ENCODE measurements around the gene ATCAY. TPM values are rescaled to one million over a fixed set of nuclear protein-coding genes. Genes with fewer than 3 reads are reported as not detected.

Gene ATCAY
- total RNA-seq, 2 experiments from 2014 or later = not detected

DNA sequence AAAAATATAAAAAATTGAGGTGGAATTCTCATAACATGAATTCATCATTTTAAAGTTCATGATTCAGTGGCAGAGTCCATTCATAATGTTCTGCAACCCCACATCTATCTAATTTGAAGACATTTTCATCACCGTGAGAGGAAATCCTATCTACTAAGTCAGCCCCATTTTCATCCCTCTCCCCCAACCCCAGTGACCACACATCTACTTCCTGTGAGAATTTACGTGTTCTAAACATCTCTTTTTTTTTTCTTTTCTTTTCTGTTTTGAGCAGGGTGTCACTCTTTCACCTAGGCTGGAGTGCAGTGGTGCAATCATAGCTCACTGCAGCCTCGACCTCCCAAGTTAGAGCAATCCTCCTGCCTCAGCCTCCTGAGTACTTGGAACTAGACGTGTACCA is 17.5 kb downstream of the ATCAY start:
- Mint-ChIP-seq H3K4me3 (peak overlapping the region; percentile 53), H3K9me3 (peaks cover 2% of the 10 kb centered on the region), H3K27me3 (peaks cover 9% of the 10 kb centered on the region), H3K27ac (peak overlapping the region; percentile 67), H3K36me3 (no peaks in the 10 kb centered on the region), H3K4me1 (peaks cover 6% of the 10 kb centered on the region)
- DNase-seq = peak; percentile 34
- POLR2A ChIA-PET = no interaction called here
- ATAC-seq (ENCODE audit: low read depth) = peak; percentile 73

DNA sequence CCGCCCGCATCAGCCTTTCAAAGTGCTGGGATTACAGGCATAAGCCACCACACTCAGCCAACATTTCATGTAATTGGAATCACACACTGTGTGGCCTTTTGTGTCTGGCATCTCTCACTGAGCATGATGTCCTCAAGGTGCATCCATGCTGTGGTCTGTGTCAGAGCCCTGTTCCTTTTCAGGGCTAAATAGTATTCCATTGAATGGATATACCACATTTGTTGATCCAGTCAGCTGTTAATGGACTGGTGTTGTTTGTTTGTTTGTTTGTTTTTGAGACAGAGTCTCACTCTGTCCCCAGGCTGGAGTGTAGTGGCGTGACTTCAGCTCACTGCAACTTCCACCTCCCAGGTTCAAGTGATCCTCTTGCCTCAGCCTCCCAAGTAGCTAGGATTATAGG is 17.9 kb downstream of the ATCAY start:
- Mint-ChIP-seq H3K36me3 (no peaks in the 10 kb centered on the region), H3K27me3 (peaks cover 9% of the 10 kb centered on the region), H3K4me1 (peaks cover 6% of the 10 kb centered on the region), H3K4me3 (peak overlapping the region; percentile 53), H3K9me3 (peaks cover 2% of the 10 kb centered on the region), H3K27ac (peak overlapping the region; percentile 67)
- no peak for DNase-seq
- POLR2A ChIA-PET = interaction anchor here (0.5 kb wide), 1 partner anchor 36 kb away, joined by 3 read pairs; no protein-coding TSS in a partner anchor
- ATAC-seq (ENCODE audit: low read depth) = no peak

DNA sequence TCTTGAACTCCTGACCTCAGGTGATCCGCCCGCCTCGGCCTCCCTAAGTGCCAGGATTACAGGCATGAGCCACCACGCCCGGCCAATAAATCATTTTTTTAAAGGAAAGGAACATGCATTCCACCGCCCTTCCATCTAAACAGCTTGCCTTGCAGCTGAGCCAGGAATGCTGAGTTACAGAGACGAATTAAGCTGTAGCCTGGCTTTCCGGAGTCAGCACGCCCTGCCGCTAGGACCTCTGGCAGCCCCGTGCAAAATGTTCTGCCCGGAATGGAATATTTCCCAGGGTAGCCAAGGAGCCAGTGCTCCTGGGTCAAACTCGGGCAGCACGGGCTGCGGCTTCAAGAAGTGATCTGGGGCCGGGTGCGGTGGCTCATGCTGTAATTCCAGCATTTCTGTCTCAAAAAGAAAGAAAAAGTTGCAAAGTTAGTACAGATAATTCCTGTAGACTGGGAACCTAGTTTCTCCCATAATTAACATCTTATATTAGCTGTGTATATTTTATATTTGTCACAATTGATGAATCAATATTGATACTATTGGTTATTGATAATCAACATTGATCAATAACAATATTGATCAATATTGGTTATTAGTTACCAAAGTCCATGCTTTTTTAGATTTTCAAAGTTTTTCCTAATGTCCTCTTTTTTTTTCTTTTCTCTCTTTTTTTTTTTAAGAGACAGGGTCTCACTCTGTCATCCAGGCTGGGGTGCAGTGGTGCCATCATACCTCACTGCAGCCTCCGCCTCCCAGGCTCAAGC is 19.2 kb downstream of the ATCAY start:
- no peak for DNase-seq
- POLR2A ChIA-PET = no interaction called here
- no peak overlapping the region for H3K4me3 Mint-ChIP-seq
- no peaks in the 10 kb centered on the region for H3K36me3 Mint-ChIP-seq
- peaks cover 6% of the 10 kb centered on the region for H3K4me1 Mint-ChIP-seq
- no peak for ATAC-seq (ENCODE audit: low read depth)
- peaks cover 2% of the 10 kb centered on the region for H3K9me3 Mint-ChIP-seq
- no peak overlapping the region for H3K27ac Mint-ChIP-seq
- peaks cover 9% of the 10 kb centered on the region for H3K27me3 Mint-ChIP-seq

DNA sequence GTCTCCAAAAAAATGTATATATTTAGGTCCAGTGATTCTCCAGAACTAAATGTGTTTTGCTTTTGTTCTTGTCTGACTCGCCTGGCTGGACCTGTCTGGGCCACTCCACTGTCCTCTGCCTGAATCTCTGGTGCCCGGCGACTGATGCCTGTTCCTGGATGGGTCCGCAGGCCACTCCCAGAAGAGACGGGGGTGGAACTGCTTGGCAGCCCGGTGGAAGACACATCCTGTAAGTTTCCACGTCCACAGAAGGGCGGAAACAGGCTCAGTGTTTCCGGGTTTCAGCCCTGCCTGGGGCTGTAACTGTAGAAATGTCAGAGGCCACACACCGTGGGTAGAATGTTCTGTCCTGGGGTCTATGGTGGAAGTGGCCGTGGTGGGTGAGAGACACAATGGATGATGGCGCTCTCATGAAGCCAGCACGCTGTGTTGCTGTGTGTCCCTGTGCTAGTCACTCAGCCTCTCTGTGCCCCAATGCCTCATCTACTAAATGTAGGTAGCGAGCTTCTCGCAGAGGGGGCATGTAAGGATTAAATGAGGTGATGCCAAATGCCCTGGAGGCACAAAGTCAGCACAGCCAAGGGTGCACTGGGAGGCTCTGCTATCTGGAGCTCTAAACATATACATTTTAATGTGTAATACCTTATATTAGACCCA is 22.0 kb downstream of the ATCAY start:
- ATAC-seq (ENCODE audit: low read depth) (no peak), DNase-seq (no peak)
- Mint-ChIP-seq H3K27me3 (peaks cover 7% of the 10 kb centered on the region), H3K36me3 (no peaks in the 10 kb centered on the region), H3K4me1 (peaks cover 4% of the 10 kb centered on the region), H3K4me3 (no peak overlapping the region), H3K27ac (no peak overlapping the region), H3K9me3 (peaks cover 2% of the 10 kb centered on the region)
- POLR2A ChIA-PET = no interaction called here

DNA sequence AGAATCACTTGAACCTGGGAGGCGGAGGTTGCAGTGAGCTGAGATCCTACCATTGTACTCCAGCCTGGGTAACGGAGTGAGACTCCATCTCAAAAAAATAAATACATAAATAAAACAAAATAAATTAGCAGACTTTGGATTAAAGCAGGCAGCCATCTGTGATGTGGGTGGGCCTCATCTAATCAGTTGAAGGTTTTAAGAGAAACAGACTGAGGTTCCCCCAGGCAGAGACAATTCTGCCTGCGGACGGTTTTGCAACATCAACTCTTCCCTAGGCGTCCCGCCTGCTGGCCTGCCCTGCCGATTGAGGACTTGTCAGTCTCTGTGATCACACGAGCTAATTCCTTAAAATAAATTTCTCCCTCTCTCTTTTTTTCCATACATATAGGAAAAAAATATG is 23.7 kb downstream of the ATCAY start:
- POLR2A ChIA-PET = interaction anchor here (0.7 kb wide), 1 partner anchor 86 kb away, joined by 3 read pairs; no protein-coding TSS in a partner anchor
- peaks cover 7% of the 10 kb centered on the region for H3K27me3 Mint-ChIP-seq
- no peaks in the 10 kb centered on the region for H3K36me3 Mint-ChIP-seq
- DNase-seq (no peak), ATAC-seq (ENCODE audit: low read depth) (no peak)
- no peaks in the 10 kb centered on the region for H3K4me1 Mint-ChIP-seq
- H3K9me3 Mint-ChIP-seq = peaks cover 1% of the 10 kb centered on the region
- H3K27ac Mint-ChIP-seq = no peak overlapping the region
- H3K4me3 Mint-ChIP-seq = no peak overlapping the region

DNA sequence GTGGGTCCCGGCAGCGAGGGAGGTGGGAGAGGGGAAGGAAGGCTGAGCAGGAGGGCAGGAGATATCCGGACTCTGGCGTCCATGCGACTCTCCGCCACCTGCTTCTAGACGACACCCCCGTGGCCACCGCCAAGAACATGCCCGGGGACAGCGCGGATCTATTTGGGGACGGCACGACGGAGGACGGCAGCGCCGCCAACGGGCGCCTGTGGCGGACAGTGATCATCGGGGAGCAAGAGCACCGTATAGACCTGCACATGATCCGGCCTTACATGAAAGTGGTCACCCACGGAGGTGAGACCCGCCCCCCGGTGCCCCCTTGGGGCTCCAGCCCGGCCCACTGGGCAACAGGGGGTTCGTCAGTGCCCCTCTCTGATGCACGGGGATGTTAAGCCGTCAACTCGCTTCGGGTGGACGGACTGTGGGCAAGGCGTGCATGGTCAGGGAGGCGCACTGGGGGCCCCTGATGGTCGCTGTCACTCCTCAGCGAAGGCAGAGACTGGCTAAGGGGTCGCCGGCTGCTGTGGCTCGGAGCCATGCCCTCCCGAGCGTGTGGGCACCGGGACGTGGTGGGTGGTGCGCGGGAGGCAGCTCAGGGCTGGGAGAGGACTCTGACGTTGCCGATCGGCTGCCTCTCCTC is 27.3 kb downstream of the ATCAY start:
- H3K4me1 Mint-ChIP-seq = no peaks in the 10 kb centered on the region

DNA sequence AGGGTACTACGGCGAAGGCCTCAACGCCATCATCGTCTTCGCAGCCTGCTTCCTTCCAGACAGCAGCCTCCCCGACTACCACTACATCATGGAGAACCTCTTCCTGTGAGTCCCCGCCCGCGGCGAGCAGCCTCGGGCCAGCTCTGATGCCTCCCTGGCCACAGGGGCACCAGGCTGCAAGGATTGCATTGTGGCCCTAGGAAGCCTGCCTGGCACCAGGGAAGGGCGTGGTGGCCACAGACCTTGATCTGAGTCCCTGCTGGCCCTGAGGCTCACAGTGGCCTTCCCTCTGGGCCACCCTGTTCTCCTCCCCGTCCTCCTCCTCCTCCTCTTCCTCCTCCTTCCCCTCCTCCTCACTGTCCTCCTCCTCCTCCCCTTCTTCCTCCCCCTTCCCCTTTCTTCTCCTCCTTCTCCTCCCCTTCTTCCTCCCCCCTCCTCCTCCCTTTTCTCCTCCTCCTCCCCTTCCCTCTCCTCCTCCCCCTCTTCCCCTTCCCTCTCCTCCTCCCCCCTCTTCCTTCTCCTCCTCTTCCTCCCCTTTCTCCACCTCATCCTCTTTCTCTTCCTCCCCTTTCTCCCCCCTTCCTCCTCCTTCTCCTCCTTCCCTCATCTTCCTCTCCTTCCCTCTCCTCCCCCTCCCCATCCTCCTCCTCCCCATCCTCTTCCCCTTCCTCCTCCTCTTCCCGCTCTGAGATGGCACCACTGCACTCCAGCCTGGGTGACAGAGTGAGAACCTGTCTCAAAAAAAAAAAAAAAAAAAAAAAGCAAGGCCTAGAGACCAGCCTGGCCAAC is 28.0 kb downstream of the ATCAY start:
- no peak for ATAC-seq (ENCODE audit: low read depth)

More for the DNA sequence above, 27.3 kb downstream of the ATCAY start:
- Mint-ChIP-seq H3K27ac (no peak overlapping the region), H3K4me3 (no peak overlapping the region), H3K9me3 (peaks cover 1% of the 10 kb centered on the region), H3K27me3 (no peaks in the 10 kb centered on the region), H3K36me3 (no peaks in the 10 kb centered on the region)
- POLR2A ChIA-PET = no interaction called here
- ATAC-seq (ENCODE audit: low read depth) (no peak), DNase-seq (no peak)

DNA sequence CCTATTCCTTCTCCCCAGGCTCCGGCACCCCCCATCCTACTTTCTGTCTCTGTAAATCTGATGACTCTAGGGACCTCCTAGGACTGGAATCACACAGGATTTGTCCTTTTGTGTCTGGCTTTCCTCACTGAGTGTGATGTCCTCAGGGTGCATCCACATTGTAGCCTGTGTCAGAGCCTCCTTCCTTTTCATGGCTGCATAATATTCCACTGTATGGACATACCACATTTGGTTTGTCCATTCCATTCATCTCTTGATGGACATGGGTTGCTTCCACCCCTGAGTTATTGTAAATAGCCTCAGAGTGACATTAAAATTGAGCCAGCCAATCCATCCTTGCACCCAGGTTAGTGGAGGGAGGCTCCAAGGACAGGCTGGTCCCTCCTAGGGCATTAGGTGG is 29.6 kb downstream of the ATCAY start:
- no peaks in the 10 kb centered on the region for H3K36me3 Mint-ChIP-seq
- H3K9me3 Mint-ChIP-seq = peaks cover 1% of the 10 kb centered on the region
- ATAC-seq (ENCODE audit: low read depth) (no peak), DNase-seq (no peak)
- POLR2A ChIA-PET = no interaction called here
- no peaks in the 10 kb centered on the region for H3K4me1 Mint-ChIP-seq
- H3K27me3 Mint-ChIP-seq = no peaks in the 10 kb centered on the region
- no peak overlapping the region for H3K27ac Mint-ChIP-seq
- no peak overlapping the region for H3K4me3 Mint-ChIP-seq

More for the DNA sequence above, 28.0 kb downstream of the ATCAY start:
- H3K4me3 Mint-ChIP-seq = no peak overlapping the region
- H3K9me3 Mint-ChIP-seq = peaks cover 1% of the 10 kb centered on the region
- no peaks in the 10 kb centered on the region for H3K4me1 Mint-ChIP-seq
- no peak overlapping the region for H3K27ac Mint-ChIP-seq
- H3K27me3 Mint-ChIP-seq = no peaks in the 10 kb centered on the region
- no peak for DNase-seq
- no peaks in the 10 kb centered on the region for H3K36me3 Mint-ChIP-seq
- POLR2A ChIA-PET = no interaction called here

DNA sequence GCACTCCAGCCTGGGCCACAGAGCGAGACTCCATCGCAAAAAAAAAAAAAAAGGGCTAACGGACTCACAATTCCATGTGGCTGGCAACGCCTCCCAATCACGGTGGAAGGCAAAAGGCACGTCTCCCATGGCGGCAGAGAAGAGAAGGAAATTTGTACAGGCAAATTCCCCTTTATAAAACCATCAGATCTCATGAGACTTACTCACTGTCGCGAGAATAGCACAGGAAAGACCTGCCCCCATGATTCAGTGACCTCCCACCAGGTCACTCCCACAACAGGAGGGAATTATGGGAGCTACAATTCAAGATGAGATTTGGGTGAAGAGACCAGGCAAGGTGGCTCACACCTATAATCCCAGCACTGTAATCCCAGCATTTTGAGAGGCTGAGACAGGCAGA is 33.7 kb downstream of the ATCAY start:
- Mint-ChIP-seq H3K27ac (no peak overlapping the region), H3K9me3 (peaks cover 4% of the 10 kb centered on the region), H3K27me3 (peaks cover 4% of the 10 kb centered on the region), H3K4me1 (no peaks in the 10 kb centered on the region), H3K36me3 (no peaks in the 10 kb centered on the region), H3K4me3 (no peak overlapping the region)
- ATAC-seq (ENCODE audit: low read depth) (no peak), DNase-seq (no peak)
- POLR2A ChIA-PET = no interaction called here

DNA sequence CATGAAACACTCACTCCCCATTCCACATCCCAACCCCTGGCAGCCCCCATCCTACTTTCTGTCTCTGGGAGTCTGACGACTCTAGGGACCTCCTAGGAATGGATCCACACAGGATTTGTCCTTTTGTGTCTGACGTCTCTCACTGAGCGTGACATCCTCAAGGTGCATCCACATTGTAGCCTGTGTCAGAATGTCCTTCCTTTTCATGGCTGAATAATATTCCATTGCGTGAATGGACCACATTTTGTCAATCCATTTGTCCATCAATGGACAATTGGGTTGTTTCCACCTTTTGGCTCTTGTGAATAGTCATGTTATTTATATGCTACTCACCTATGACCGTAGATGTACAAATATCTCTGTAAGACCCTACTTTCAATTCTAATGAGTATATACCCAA is 35.5 kb downstream of the ATCAY start:
- Mint-ChIP-seq H3K36me3 (no peaks in the 10 kb centered on the region), H3K27me3 (peaks cover 4% of the 10 kb centered on the region), H3K4me3 (no peak overlapping the region), H3K9me3 (peaks cover 4% of the 10 kb centered on the region), H3K4me1 (no peaks in the 10 kb centered on the region), H3K27ac (no peak overlapping the region)
- DNase-seq = no peak
- POLR2A ChIA-PET = no interaction called here
- ATAC-seq (ENCODE audit: low read depth) = no peak

DNA sequence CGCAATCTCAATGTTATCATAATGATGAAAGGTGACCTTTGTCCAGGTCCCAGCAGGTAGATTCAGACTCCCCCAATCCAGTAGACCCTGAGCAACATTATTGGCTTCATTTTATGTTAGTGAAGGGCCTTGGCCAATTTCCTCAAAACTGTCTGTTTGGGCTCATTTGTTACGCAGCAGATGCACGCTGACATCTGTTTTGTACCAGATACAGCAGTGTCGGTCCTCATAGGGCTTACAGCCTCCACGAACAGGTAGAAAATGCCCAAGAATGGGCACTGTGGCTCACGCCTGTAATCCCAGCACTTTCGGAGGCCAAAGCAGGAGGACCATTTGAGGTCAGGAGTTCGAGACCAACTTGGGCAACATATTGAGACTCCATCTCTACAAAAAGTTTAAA is 39.3 kb downstream of the ATCAY start:
- H3K4me3 Mint-ChIP-seq = no peak overlapping the region
- POLR2A ChIA-PET = no interaction called here
- H3K27me3 Mint-ChIP-seq = peaks cover 4% of the 10 kb centered on the region
- H3K36me3 Mint-ChIP-seq = peaks cover 3% of the 10 kb centered on the region
- DNase-seq = no peak
- ATAC-seq (ENCODE audit: low read depth) = no peak
- H3K9me3 Mint-ChIP-seq = peaks cover 13% of the 10 kb centered on the region
- H3K4me1 Mint-ChIP-seq = no peaks in the 10 kb centered on the region
- no peak overlapping the region for H3K27ac Mint-ChIP-seq

DNA sequence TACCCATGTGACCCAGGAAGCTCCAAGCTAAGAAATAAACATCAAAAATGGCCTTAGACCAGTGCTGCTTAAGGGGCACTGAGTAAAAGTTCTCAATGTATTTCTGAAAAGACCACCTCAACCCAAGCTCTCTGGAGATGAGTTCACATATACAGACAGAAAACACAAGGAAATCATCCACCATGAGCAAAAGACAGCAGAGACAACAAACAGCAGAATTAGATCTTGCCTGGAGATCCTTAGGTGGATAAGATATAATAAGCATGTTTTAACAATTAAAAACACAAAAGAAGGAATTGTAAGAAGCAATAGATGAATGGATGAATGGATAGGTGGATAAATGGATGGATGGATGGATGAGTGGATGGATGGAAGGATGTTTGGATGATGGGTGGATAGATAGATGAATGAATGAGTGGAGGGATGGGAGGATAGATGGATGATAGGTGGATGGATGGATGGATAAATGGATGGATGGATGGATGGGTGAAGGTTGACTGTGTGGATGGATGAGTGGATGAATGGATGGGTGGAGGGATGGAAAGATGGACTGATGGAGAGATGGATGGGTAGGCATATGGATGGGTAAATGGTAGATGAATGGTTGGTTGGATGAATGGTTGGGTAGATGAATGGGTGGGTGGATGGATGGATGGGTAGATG is 42.7 kb downstream of the ATCAY start:
- H3K4me3 Mint-ChIP-seq = no peak overlapping the region
- no peaks in the 10 kb centered on the region for H3K27me3 Mint-ChIP-seq
- H3K4me1 Mint-ChIP-seq = no peaks in the 10 kb centered on the region
- H3K27ac Mint-ChIP-seq = no peak overlapping the region
- ATAC-seq (ENCODE audit: low read depth) (no peak), DNase-seq (no peak)
- peaks cover 9% of the 10 kb centered on the region for H3K9me3 Mint-ChIP-seq
- POLR2A ChIA-PET = no interaction called here
- peaks cover 3% of the 10 kb centered on the region for H3K36me3 Mint-ChIP-seq

DNA sequence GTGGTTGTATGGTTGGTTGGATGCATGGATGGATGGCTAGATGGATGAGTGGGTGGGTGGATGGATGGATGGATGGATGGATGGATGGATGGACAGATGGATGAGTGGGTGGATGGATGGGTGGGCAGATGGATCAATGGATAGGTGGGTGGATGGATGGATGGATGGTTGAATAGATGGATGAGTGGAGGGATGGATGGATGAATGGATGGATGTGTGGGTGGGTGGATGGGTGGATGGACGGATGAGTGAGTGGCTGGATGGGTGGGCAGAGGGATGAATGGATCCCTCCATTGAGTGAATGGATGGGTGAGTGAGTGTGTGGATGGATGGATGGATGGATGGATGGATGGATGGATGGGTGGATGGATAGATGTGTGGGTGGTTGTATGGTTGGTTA is 43.4 kb downstream of the ATCAY start:
- H3K27me3 Mint-ChIP-seq = no peaks in the 10 kb centered on the region
- H3K4me3 Mint-ChIP-seq = no peak overlapping the region
- no peak for DNase-seq
- H3K9me3 Mint-ChIP-seq = peaks cover 9% of the 10 kb centered on the region
- H3K36me3 Mint-ChIP-seq = peaks cover 3% of the 10 kb centered on the region
- POLR2A ChIA-PET = no interaction called here
- no peak for ATAC-seq (ENCODE audit: low read depth)
- no peak overlapping the region for H3K27ac Mint-ChIP-seq
- H3K4me1 Mint-ChIP-seq = no peaks in the 10 kb centered on the region

Measured in activated naive CD8-positive, alpha-beta T cell treated with anti-CD3 and anti-CD28 coated beads, Interleukin-2, amount 10 ng/mL, durations not matched to agents 7 days and 5 days (primary cell).